Epithelial cell of prostate (primary cell): ENCODE data around the gene CCSAP.
A peak's percentile ranks its signal among the peaks of the same experiment; 100 is the strongest.

Experiments
- DNase-seq: peaks from one replicate; pipeline ENCODE4 v3.0.0-alpha.2; 2011; ENCODE audit warnings: low read depth, low spot score
- H3K27ac ChIP-seq: fragments of 450-650 bp; 2 replicates; pipeline ENCODE4 v1.5.1; 2017; ENCODE audit warnings: mild to moderate bottlenecking

The CCSAP gene

DNA sequence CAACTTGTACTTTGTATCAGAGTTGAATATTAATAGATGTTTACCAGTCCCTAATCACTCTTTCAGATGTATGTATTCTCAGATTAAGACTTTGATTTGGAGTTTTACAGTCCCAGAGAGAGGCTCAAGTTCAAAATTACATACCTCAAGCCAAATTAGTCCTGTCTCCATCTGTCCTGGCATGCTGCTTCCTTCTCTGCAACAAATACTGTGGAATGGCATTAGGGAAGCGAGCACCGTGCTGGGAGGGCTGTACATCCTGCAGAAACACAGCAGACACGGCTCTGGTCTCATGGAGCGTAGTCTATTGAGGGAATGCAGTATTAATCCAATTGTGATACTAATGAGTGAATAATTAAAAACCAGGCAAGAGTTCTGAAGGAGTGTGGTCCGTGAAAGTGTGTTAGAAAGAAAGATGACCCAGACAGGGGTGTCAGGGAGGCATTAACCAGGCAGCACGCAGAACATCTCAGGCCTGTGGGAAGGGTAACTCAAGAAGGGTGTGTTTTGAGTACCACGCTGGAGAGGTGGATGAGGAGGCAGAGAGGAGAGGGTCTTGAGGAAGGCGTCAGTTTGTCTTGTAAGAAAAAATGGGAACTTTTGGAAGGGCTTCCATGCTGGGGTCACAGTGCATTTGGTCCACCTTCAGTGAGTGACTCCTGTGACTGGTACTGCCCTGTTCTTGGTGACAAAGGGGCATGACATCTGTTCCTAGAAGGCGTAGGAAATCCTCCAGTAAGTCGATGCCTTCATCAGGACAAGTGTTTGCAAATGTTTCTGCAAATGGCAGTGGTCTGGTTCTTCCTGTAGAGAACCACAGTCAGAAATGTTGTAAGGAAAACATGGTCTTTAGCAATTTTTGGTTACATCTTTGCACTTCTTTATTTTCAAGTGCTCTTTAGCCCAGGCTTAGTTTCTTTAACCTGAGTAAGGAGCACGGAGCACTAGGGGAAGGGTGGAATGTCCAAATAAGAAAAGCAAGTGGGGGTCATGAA is 70.4 kb downstream of the CCSAP start:
- DNase-seq, result no peak
- peak overlapping the region; percentile 94 for H3K27ac ChIP-seq

DNA sequence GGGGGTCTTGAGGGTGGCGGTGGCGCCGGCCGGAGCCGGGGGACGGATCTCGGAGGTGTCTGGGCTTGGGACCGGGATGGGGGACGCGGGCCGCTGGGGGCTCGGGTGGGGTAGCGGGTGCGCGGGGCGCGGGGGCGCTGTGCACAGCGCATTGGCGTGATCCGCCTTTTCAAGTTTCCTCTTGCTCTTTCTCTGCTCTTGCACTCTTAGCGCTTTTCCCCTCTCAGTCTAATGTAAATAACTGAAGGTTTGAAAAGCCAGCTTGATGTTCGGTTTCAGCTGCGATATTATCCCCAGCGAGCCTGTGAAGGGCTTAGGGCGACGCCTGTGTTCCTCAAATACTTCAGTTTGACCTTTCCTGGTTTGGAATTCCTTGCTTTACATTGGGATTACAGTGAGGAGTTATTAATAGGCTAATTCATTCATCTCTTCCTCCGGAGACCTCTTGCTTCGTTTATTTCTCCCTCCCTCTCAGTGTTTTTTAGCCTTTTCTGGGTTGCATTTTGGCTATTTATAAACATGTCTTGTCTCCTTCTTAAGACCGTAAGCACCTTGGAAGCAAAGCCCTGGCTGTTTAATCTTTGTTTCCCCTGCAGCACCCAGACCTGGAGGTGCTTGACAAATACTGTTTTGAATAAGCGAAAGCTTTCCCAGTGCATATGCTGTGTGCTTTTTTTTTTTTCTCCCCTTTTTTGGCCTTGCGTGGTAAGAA is 71.2 kb downstream of the CCSAP start:
- no peak for DNase-seq
- peak overlapping the region; percentile 94 for H3K27ac ChIP-seq
